ENCODE data around the gene AVPR2. TPM values are rescaled to one million over a fixed set of nuclear protein-coding genes. Genes with fewer than 3 reads are reported as not detected.
A peak's percentile ranks its signal among the peaks of the same experiment; 100 is the strongest.

Gene AVPR2
- total RNA-seq, 4 donors from 2014 or later, result 0.53 to 5.0 (median 1.1) TPM

DNA sequence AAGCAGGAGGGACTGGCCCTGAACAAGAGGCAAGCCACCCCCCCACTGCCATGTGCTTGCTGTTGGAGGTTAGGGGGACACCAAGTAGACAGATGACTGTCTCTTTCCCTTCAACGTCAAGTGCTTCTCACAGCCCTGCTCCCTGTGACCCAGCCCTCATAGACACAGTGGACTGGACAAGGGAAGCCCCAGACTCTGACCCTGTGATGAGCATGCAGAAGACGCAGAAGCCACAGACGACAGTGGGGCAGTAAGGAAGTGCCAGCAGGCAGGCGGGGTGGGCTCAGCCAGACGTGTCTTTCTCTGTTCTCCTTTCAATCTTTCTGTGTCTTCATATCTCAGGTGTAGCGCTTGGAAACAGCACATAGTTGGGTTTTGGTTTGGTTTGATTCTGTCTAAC lies 16.1 kb upstream of the AVPR2 start:
- no peak overlapping the region for H3K4me3 ChIP-seq
- TF ChIP-seq, protein P1, sequence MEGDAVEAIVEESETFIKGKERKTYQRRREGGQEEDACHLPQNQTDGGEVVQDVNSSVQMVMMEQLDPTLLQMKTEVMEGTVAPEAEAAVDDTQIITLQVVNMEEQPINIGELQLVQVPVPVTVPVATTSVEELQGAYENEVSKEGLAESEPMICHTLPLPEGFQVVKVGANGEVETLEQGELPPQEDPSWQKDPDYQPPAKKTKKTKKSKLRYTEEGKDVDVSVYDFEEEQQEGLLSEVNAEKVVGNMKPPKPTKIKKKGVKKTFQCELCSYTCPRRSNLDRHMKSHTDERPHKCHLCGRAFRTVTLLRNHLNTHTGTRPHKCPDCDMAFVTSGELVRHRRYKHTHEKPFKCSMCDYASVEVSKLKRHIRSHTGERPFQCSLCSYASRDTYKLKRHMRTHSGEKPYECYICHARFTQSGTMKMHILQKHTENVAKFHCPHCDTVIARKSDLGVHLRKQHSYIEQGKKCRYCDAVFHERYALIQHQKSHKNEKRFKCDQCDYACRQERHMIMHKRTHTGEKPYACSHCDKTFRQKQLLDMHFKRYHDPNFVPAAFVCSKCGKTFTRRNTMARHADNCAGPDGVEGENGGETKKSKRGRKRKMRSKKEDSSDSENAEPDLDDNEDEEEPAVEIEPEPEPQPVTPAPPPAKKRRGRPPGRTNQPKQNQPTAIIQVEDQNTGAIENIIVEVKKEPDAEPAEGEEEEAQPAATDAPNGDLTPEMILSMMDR (IDR thresholded peaks at IDR 0.05), result no peak
- TF ChIP-seq POLR2A (IDR thresholded peaks at IDR 0.05), result no peak
- DNase-seq, result peak in 1 of 3 donors; percentile 41
- H3K36me3 ChIP-seq, result no peaks in the 10 kb centered on the region
- no peak overlapping the region for H3K27ac ChIP-seq
- H3K4me1 ChIP-seq, result peaks cover 0 to 6% (median 0%) of the 10 kb centered on the region in 4 donors
- no peaks in the 10 kb centered on the region for H3K27me3 ChIP-seq
- H3K9me3 ChIP-seq, result peaks cover 0 to 3% (median 0%) of the 10 kb centered on the region in 4 donors

DNA sequence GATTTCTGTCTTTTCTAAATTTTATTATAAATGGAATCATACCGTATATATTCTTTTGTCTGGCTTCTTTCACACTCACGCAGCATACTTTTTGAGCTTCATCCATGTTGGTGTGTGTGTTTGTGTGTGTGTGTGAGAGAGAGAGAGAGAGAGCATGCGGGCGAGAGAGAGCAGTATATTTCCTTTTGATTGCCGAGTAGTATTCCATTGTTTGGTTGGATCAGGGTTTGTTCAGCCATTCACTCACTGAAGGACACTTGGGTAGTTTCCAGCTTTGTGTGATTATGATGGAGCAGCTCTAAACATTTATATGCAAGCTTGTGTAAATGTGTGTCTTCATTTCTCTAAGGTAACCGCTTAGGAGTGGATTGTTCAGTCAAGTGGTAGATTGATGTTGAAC lies 15.3 kb upstream of the AVPR2 start:
- H3K27ac ChIP-seq, result no peak overlapping the region
- DNase-seq, result no peak
- no peaks in the 10 kb centered on the region for H3K27me3 ChIP-seq
- H3K4me1 ChIP-seq, result peaks cover 0 to 6% (median 0%) of the 10 kb centered on the region in 4 donors
- H3K4me3 ChIP-seq, result no peak overlapping the region
- TF ChIP-seq, protein P1 (IDR thresholded peaks at IDR 0.05), result no peak
- TF ChIP-seq POLR2A (IDR thresholded peaks at IDR 0.05), result no peak
- no peaks in the 10 kb centered on the region for H3K36me3 ChIP-seq
- peaks cover 0 to 3% (median 0%) of the 10 kb centered on the region in 4 donors for H3K9me3 ChIP-seq

DNA sequence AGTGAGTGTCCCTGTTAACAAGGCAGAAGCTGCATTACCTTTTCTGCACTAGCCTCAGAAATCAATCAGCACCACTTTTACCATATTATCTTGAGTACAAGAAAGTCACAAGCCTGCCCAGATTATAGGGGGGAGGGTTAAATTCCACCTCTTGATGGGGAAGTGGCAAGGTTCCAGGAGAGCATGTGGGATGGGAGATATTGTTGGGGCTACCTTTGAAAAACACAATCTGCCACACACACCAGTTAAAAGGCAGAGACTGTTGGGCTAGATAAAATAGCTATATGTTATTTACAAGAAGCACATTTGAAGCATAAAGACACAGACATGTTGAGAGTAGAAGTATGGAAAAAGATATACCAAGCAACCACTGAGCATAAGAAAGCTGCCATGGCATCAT lies 6.6 kb upstream of the AVPR2 start:
- no peak overlapping the region for H3K27ac ChIP-seq

DNA sequence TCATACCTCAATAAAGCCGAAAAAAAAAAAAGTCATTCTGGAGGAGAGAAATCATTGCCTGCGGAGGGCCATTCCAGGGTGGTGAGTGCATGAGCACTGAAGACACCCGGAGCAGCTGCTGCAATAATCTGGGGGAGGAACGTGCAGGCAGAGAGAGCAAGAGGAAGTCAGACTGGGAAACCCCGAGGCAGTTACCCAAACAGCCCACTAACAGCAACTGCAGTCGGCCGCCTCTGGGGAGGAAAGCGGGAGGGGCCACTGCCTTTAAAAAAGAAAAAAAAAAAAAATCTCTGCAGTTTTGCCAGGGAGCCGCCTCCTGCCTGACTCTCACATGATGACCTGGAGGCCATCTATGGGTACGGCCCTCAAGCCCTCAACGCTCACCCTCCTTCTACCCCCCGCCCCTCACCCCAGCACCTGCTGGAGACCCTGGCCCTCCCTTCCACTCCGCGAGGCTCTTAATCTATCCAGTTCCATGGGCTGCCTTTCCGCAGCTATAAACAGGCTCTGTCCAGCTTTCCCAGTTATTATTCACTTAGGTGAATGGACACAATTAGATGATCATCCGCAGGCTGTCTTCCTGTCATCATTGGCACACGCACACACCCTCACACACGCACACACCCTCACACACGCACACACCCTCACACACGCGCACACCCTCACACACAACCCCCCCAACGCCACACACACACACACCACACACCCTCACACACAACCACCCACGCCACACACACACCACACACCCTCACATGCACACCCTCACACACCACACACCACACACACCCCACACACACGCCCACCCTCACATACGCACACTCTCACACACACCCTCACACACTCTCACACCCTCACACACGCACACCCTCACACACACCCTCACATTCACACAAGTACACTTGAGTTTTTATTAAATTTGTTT lies 3.4 kb upstream of the AVPR2 start:
- H3K4me1 ChIP-seq, result peaks cover 0 to 8% (median 0%) of the 10 kb centered on the region in 4 donors
- peak overlapping the region in 1 of 4 donors; percentile 4 for H3K27ac ChIP-seq
- H3K27me3 ChIP-seq, result no peaks in the 10 kb centered on the region
- H3K4me3 ChIP-seq, result no peak overlapping the region
- peak in 2 of 3 donors; percentile 68 to 79 for DNase-seq
- no peaks in the 10 kb centered on the region for H3K36me3 ChIP-seq
- TF ChIP-seq POLR2A (IDR thresholded peaks at IDR 0.05), result no peak
- TF ChIP-seq, protein P1 (IDR thresholded peaks at IDR 0.05), result no peak
- no peaks in the 10 kb centered on the region for H3K9me3 ChIP-seq

More for the DNA sequence above, 6.6 kb upstream of the AVPR2 start:
- Histone ChIP-seq H3K4me1 (no peaks in the 10 kb centered on the region), H3K36me3 (no peaks in the 10 kb centered on the region), H3K4me3 (no peak overlapping the region), H3K9me3 (no peaks in the 10 kb centered on the region), H3K27me3 (no peaks in the 10 kb centered on the region)
- DNase-seq, result no peak
- no peak for TF ChIP-seq POLR2A (IDR thresholded peaks at IDR 0.05)
- TF ChIP-seq, protein P1 (IDR thresholded peaks at IDR 0.05), result no peak

DNA sequence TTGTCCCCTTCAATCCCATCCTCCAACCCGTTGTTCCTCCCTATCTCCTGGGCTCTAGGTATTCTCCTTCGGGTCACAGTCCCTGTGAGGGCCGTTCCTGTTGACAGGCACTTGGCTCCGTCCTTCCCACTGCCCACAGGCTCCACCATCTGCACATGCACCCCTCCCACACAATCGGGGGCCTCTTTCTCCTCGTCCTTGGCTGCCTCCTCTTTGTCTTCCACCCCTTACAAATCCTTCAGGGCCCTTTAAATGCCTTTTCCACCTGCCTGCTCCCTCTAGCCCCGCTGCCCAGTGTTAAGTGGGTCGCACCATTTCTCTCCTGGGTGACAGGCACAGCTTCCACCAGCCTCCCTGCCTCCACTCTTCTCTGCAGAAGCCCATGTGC lies 2.7 kb upstream of the AVPR2 start:
- TF ChIP-seq, protein P1 (IDR thresholded peaks at IDR 0.05), result no peak
- no peak for TF ChIP-seq POLR2A (IDR thresholded peaks at IDR 0.05)
- Histone ChIP-seq H3K9me3 (no peaks in the 10 kb centered on the region), H3K4me1 (peaks cover 0 to 8% (median 0%) of the 10 kb centered on the region in 4 donors), H3K27ac (peak overlapping the region in 1 of 4 donors; percentile 10), H3K27me3 (no peaks in the 10 kb centered on the region), H3K4me3 (no peak overlapping the region), H3K36me3 (no peaks in the 10 kb centered on the region)
- no peak for DNase-seq

Data from Peyer's patch (tissue), 4 donors.